ENCODE measurements around the gene GRM2. TPM values are rescaled to one million over a fixed set of nuclear protein-coding genes. Genes with fewer than 3 reads are reported as not detected.

Gene GRM2
- total RNA-seq, 3 donors from 2014 or later = 0.14 to 0.61 (median 0.22) TPM

GRCh38 chr3:51681453-51681852, 25.4 kb upstream of the GRM2 start:
- intact Hi-C loops (cut with DNase I, micrococcal nuclease) = no loop called here
- no peaks in the 10 kb centered on the region for H3K9me3 ChIP-seq
- ATAC-seq (peak; percentile 77), DNase-seq (peak; percentile 66 to 81 (median 72))
- peaks cover 20% of the 10 kb centered on the region for H3K4me1 ChIP-seq (ENCODE audit: low read depth)
- H3K4me3 ChIP-seq = no peak overlapping the region
- H3K36me3 ChIP-seq (ENCODE audit: low read depth) = no peaks in the 10 kb centered on the region
- TF ChIP-seq, protein P1, sequence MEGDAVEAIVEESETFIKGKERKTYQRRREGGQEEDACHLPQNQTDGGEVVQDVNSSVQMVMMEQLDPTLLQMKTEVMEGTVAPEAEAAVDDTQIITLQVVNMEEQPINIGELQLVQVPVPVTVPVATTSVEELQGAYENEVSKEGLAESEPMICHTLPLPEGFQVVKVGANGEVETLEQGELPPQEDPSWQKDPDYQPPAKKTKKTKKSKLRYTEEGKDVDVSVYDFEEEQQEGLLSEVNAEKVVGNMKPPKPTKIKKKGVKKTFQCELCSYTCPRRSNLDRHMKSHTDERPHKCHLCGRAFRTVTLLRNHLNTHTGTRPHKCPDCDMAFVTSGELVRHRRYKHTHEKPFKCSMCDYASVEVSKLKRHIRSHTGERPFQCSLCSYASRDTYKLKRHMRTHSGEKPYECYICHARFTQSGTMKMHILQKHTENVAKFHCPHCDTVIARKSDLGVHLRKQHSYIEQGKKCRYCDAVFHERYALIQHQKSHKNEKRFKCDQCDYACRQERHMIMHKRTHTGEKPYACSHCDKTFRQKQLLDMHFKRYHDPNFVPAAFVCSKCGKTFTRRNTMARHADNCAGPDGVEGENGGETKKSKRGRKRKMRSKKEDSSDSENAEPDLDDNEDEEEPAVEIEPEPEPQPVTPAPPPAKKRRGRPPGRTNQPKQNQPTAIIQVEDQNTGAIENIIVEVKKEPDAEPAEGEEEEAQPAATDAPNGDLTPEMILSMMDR (IDR thresholded peaks at IDR 0.05) = no peak

GRCh38 chr3:51682079-51682478, 24.8 kb upstream of the GRM2 start:
- Histone ChIP-seq H3K4me3 (no peak overlapping the region), H3K4me1 (ENCODE audit: low read depth) (peaks cover 20% of the 10 kb centered on the region), H3K36me3 (ENCODE audit: low read depth) (no peaks in the 10 kb centered on the region), H3K9me3 (no peaks in the 10 kb centered on the region)
- TF ChIP-seq, protein P1 (IDR thresholded peaks at IDR 0.05) = peak; percentile 67
- ATAC-seq = peak; percentile 91
- peak in 2 of 3 donors; percentile 64 to 85 for DNase-seq
- intact Hi-C loops (cut with DNase I, micrococcal nuclease) = no loop called here

DNA sequence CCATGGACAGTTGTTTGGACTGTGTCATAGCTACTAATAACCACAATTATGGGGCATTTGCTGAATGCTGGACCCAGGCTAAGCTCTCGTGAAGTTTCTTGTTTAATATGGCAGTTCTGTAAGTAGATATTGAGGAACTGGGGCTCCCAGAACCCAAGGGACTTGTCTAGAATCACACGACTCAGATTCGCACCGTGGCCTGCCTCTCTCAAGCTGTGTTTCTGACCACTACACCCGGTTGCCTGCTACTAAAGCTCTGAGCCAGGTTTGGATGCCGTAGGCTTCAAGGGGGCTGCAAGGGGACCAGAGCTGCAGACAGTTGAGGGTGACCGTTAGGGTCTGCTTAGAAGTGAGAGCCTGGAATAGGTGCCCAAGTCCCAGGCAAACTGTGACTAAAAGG, 24.3 kb upstream of the GRM2 start:
- H3K4me3 ChIP-seq = no peak overlapping the region
- DNase-seq = peak in 1 of 3 donors; percentile 31
- intact Hi-C loops (cut with DNase I, micrococcal nuclease) = no loop called here
- H3K4me1 ChIP-seq (ENCODE audit: low read depth) = peaks cover 20% of the 10 kb centered on the region
- no peaks in the 10 kb centered on the region for H3K9me3 ChIP-seq
- no peak for ATAC-seq
- no peaks in the 10 kb centered on the region for H3K36me3 ChIP-seq (ENCODE audit: low read depth)
- TF ChIP-seq, protein P1 (IDR thresholded peaks at IDR 0.05) = no peak

DNA sequence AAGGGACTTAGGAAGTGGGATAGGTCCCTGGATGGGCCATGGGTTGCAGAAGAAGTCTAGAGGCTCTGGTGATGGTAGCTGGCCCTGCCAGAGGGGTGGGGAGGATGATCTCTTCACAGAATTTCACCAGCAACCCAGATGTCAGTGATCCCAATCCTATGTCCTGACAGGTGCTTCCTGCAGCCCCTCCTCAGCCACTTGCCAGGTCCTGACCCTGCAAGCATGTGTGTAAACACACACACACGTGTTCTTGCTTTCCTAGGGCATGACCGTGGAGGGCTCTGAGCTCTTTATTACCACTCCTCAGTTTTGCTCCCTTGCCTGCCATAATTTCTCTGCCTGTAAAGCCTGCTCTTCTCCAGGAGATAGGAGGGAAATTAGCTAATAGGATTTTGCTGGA, 23.3 kb upstream of the GRM2 start:
- Histone ChIP-seq H3K9me3 (no peaks in the 10 kb centered on the region), H3K4me3 (no peak overlapping the region), H3K4me1 (ENCODE audit: low read depth) (peaks cover 20% of the 10 kb centered on the region), H3K36me3 (ENCODE audit: low read depth) (no peaks in the 10 kb centered on the region)
- DNase-seq = peak in 1 of 3 donors; percentile 11
- TF ChIP-seq, protein P1 (IDR thresholded peaks at IDR 0.05) = no peak
- ATAC-seq = no peak
- intact Hi-C loops (cut with DNase I, micrococcal nuclease) = no loop called here

DNA sequence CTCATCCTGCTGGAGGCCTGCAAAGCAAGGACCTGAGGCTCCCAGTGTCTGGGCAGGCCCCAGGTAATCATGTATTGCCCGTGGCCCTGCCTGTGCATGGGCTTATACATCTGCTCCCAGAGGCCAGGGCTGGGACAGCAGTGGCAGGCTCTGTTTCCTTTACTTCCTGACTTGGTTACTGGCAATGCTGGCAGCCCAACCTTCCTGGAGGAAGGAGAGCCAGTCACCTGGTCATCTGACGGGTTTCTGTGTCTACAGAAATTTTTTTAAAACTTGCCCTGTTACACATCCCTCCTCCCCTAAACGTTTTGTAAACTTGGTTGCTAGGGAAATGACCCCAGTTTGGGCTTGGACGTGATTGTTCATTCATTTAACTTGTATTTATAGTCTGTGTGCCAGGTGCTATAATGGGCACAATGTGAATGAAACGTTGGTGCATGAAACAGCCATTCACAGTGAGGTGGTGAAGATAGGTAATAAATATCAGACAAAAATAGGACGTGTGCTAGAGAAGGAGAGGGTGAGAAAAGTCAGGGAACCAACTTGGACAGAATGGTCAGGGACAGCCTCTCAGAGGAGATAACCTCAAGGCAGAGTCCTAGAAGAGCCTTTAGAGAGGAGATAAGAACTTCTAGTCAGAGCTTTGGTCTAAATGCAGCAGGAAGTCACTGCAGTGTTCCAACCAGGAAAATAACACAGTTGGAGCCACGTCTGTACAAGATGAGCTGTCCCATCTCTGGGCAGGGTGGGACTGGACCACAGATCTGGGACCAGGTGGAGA, 21.7 kb upstream of the GRM2 start:
- intact Hi-C loops (cut with DNase I, micrococcal nuclease) = no loop called here

More for the DNA sequence above, 21.7 kb upstream of the GRM2 start:
- H3K4me3 ChIP-seq = no peak overlapping the region
- H3K36me3 ChIP-seq (ENCODE audit: low read depth) = no peaks in the 10 kb centered on the region
- peaks cover 19% of the 10 kb centered on the region for H3K4me1 ChIP-seq (ENCODE audit: low read depth)
- DNase-seq (peak in 1 of 3 donors; percentile 29), ATAC-seq (no peak)
- TF ChIP-seq, protein P1 (IDR thresholded peaks at IDR 0.05) = no peak
- no peaks in the 10 kb centered on the region for H3K9me3 ChIP-seq
